HCT116 (cell line): ENCODE data around the gene PARD6G. TPM values are rescaled to one million over a fixed set of nuclear protein-coding genes. Genes with fewer than 3 reads are reported as not detected.

ENCODE experiments used
- ATAC-seq: fragments of 200-7000 bp; cut with Tn5 transposase; 2 replicates; pipeline ENCODE4 v1.9.1; 2020; ENCODE audit warnings: mild to moderate bottlenecking, moderate library complexity
- BruUV-seq: library from RNA; stranded (reverse); fragments of 400-500 nt; replicated peaks from 2 replicates; lab custom pipeline; 2021; lab: Mats Ljungman, UMichigan
- CTCF ChIA-PET: fragments of 300-600 bp; sonication (Branson Sonifier 250); formaldehyde crosslinking; loops from one replicate; lab custom pipeline; 2021; ENCODE audit warnings: antibody characterized with exemption; lab: Charles Lee
- POLR2A ChIA-PET: fragments of 300-600, 350-600 bp; sonication (Branson Sonifier 250); formaldehyde crosslinking; loops from one replicate; lab custom pipeline; 2021; ENCODE audit warnings: antibody characterized with exemption; lab: Charles Lee
- RAD21 ChIA-PET, 2 experiments: fragments of 300-600 bp; sonication (Branson Sonifier 250); formaldehyde crosslinking; loops; one replicate each; lab custom pipeline; 2023; ENCODE audit warnings: low total read pairs in 2 of 2; ENCODE audit not compliant: uncharacterized antibody in 2 of 2, unreplicated experiment in 2 of 2, low non-redundant PET in 1 of 2; lab: Charles Lee
- DNase-seq: peaks from one replicate; pipeline ENCODE4 v3.0.0-alpha.2; 2010; ENCODE audit warnings: low read depth, low spot score
- H2AFZ ChIP-seq: fragments of 200-600 bp; shearing (Covaris generic), sonication (generic); 2 replicates; pipeline ENCODE4 v1.6.1; 2017; ENCODE audit warnings: low read depth, mixed run types, mixed read lengths, antibody characterized with exemption, low read length; ENCODE audit not compliant: poor library complexity, severe bottlenecking
- H3K27ac ChIP-seq: 2 replicates; pipeline ENCODE4 v1.5.1; 2012; ENCODE audit warnings: low read depth, low read length
- H3K27me3 ChIP-seq: fragments of 200-600 bp; sonication (generic); 2 replicates; pipeline ENCODE4 v1.6.1; 2016; ENCODE audit warnings: mixed run types, low read length, mixed read lengths; ENCODE audit not compliant: insufficient read depth
- H3K36me3 ChIP-seq, 2 experiments: fragments of 200-500 bp in 1 of 2; fragments of 200-600 bp in 1 of 2; sonication (Bioruptor generic) in 1 of 2; sonication (generic) in 1 of 2; 2 replicates each; pipeline versions ENCODE4 v1.5.1 to v1.6.1; 2014 to 2016; ENCODE audit warnings: low read length in 2 of 2, inconsistent platforms in 1 of 2, mixed read lengths in 1 of 2, mixed run types in 1 of 2; ENCODE audit not compliant: insufficient read depth in 2 of 2, control insufficient read depth in 1 of 2
- H3K4me1 ChIP-seq, 2 experiments: fragments of 200-600 bp in 1 of 2; sonication (generic) in 1 of 2; 2 replicates each; pipeline versions ENCODE4 v1.5.1 to v1.6.1; 2012 to 2017; ENCODE audit warnings: low read length in 2 of 2, inconsistent platforms in 1 of 2, mild to moderate bottlenecking in 1 of 2, mixed read lengths in 1 of 2, mixed run types in 1 of 2, moderate library complexity in 1 of 2; ENCODE audit not compliant: insufficient read depth in 2 of 2, control insufficient read depth in 1 of 2
- H3K4me2 ChIP-seq: fragments of 200-600 bp; sonication (generic); 2 replicates; pipeline ENCODE4 v1.6.1; 2017; ENCODE audit warnings: mixed run types, low read length, mixed read lengths
- H3K4me3 ChIP-seq, 2 experiments: fragments of 200-600 bp in 1 of 2; sonication (generic) in 1 of 2; replicated peaks in 1 of 2; 2 replicates each; pipeline ENCODE4 v1.5.1; 2011 to 2016; ENCODE audit warnings: low read length in 2 of 2, control low read depth in 1 of 2, low read depth in 1 of 2, mild to moderate bottlenecking in 1 of 2, mixed read lengths in 1 of 2, mixed run types in 1 of 2
- H3K79me2 ChIP-seq: fragments of 200-600 bp; sonication (generic); 2 replicates; pipeline ENCODE4 v1.6.1; 2017; ENCODE audit warnings: mild to moderate bottlenecking, mixed run types, low read length, moderate library complexity, mixed read lengths; ENCODE audit not compliant: insufficient read depth
- H3K9ac ChIP-seq: fragments of 200-600 bp; sonication (generic); 2 replicates; pipeline ENCODE4 v1.6.1; 2016; ENCODE audit warnings: low read length, mixed read lengths
- H3K9me2 ChIP-seq: fragments of 200-600 bp; sonication (generic), shearing (Covaris generic); 2 replicates; pipeline ENCODE4 v1.6.1; 2017; ENCODE audit warnings: mixed run types, mild to moderate bottlenecking, moderate library complexity; ENCODE audit not compliant: insufficient read depth
- H3K9me3 ChIP-seq, 2 experiments: fragments of 200-500 bp in 1 of 2; fragments of 200-600 bp in 1 of 2; sonication (Bioruptor generic) in 1 of 2; sonication (generic) in 1 of 2; 2 replicates each; pipeline ENCODE4 v1.6.1; 2014 to 2017; ENCODE audit warnings: low read length in 2 of 2, mixed read lengths in 2 of 2, inconsistent platforms in 1 of 2, low read depth in 1 of 2, mild to moderate bottlenecking in 1 of 2, mixed run types in 1 of 2, moderate library complexity in 1 of 2; ENCODE audit not compliant: control insufficient read depth in 1 of 2, insufficient read depth in 1 of 2
- H4K20me1 ChIP-seq: fragments of 200-600 bp; sonication (generic), shearing (Covaris generic); 2 replicates; pipeline ENCODE4 v1.6.1; 2017; ENCODE audit warnings: mixed run types, mild to moderate bottlenecking, moderate library complexity; ENCODE audit not compliant: insufficient read depth
- CBX3 ChIP-seq: IDR thresholded peaks from 2 replicates; pipeline ENCODE4 v1.6.1; 2012; ENCODE audit warnings: low read depth
- CEBPB ChIP-seq: IDR thresholded peaks from 2 replicates; pipeline ENCODE4 v1.6.1; 2012; ENCODE audit warnings: low read depth
- EZH2 ChIP-seq: fragments of 200-600 bp; sonication (generic); IDR thresholded peaks from 2 replicates; pipeline ENCODE4 v1.6.1; 2017; ENCODE audit warnings: antibody characterized with exemption, mixed run types
- EZH2phosphoT487 ChIP-seq: fragments of 200-600 bp; IDR thresholded peaks from 2 replicates; pipeline ENCODE4 v1.6.1; 2018; ENCODE audit warnings: antibody characterized with exemption, borderline replicate concordance
- FOSL1 ChIP-seq: IDR thresholded peaks from 2 replicates; pipeline ENCODE4 v1.6.1; 2012; ENCODE audit warnings: low read depth
- JUND ChIP-seq: IDR thresholded peaks from 2 replicates; pipeline ENCODE4 v1.6.1; 2012
- POLR2AphosphoS5 ChIP-seq: IDR thresholded peaks from 2 replicates; pipeline ENCODE4 v1.6.1; 2011; ENCODE audit warnings: mild to moderate bottlenecking, low read depth, low read length, moderate library complexity
- RAD21 ChIP-seq: IDR thresholded peaks from 2 replicates; pipeline ENCODE4 v1.6.1; 2012; ENCODE audit warnings: low read depth, mild to moderate bottlenecking
- SIN3A ChIP-seq: IDR thresholded peaks from 2 replicates; pipeline ENCODE4 v1.6.1; 2012; ENCODE audit warnings: low read depth
- SP1 ChIP-seq: IDR thresholded peaks from 2 replicates; pipeline ENCODE4 v1.6.1; 2012; ENCODE audit warnings: low read depth
- TCF7L2 ChIP-seq: IDR thresholded peaks from 2 replicates; pipeline ENCODE4 v1.7.0; 2011; ENCODE audit warnings: borderline replicate concordance, inconsistent platforms; ENCODE audit not compliant: insufficient read depth, insufficient read length; ENCODE audit errors: extremely low read depth
- YY1 ChIP-seq: IDR thresholded peaks from 2 replicates; pipeline ENCODE4 v1.6.1; 2011; ENCODE audit warnings: low read length, low read depth, moderate library complexity, mild to moderate bottlenecking; ENCODE audit not compliant: insufficient replicate concordance; ENCODE audit errors: extremely low read depth
- ZNF274 ChIP-seq: fragments of 200-500 bp; sonication (Bioruptor generic); IDR thresholded peaks from 2 replicates; pipeline ENCODE4 v1.6.1; 2014; ENCODE audit warnings: mild to moderate bottlenecking, low read depth, low read length, inconsistent platforms
- intact Hi-C: fragments of 100-400 bp; cut with micrococcal nuclease; formaldehyde crosslinking; loops from 2 replicates; pipeline ENCODE4 v1.10.0; 2022
- total RNA-seq: library from RNA; stranded (reverse); gene quantifications from one replicate; pipeline ENCODE4 v1.2.1, GENCODE V29; 2021; ENCODE audit not compliant: unreplicated experiment
- TF ChIP-seq, protein P1 (sequence below): IDR thresholded peaks from 2 replicates; pipeline ENCODE4 v1.6.1; 2012
- TF ChIP-seq, protein P2 (sequence below): IDR thresholded peaks from 2 replicates; pipeline ENCODE4 v1.6.1; 2012
- TF ChIP-seq, protein P3 (sequence below): IDR thresholded peaks from 2 replicates; pipeline ENCODE4 v1.6.1; 2011; ENCODE audit warnings: mild to moderate bottlenecking, low read length, moderate library complexity; ENCODE audit not compliant: insufficient replicate concordance; ENCODE audit errors: extremely low read depth
- TF ChIP-seq, protein P4 (sequence below): IDR thresholded peaks from 2 replicates; pipeline ENCODE4 v1.6.1; 2012; ENCODE audit warnings: low read depth

Gene PARD6G
- total RNA-seq, 1 experiment from 2014 or later, result 12.8 TPM

DNA sequence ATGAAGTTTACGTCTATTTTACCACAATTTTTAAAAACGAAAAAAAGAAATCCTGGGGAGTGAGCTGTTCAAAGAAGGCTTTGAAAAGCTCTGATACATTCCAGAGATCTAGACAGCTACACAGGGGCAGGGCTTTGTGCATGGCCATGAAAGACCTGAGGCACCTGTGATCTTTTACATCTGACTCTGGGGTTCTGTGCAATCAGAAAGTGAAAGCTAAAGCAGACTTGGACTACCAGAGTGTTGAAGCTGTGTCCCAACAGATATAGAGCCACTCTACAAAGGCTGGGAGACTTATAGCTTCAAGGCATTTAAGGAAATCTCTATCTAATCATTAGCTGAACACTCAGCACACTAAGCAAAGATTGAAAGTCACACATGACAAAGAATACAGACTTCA lies 34.1 kb downstream of the PARD6G start:
- no peak overlapping the region for H3K4me2 ChIP-seq
- BruUV-seq, result no TSS peak
- POLR2A ChIA-PET, result no interaction called here
- no peaks in the 10 kb centered on the region for H3K36me3 ChIP-seq
- ATAC-seq, result no peak
- 0 out of 2 replicates have a peak, but pooled peaks cover 5% of the 10 kb centered on the region for H3K79me2 ChIP-seq
- H3K9me2 ChIP-seq, result no peaks in the 10 kb centered on the region
- CTCF ChIA-PET, result no interaction called here
- intact Hi-C loops, result no loop called here
- DNase-seq, result no peak
- no peaks in the 10 kb centered on the region for H4K20me1 ChIP-seq
- no peak overlapping the region for H3K9ac ChIP-seq
- H3K27me3 ChIP-seq, result no peaks in the 10 kb centered on the region
- no peak overlapping the region for H3K4me3 ChIP-seq
- no peak overlapping the region for H2AFZ ChIP-seq
- no peak overlapping the region for H3K27ac ChIP-seq
- no peaks in the 10 kb centered on the region for H3K4me1 ChIP-seq
- no peaks in the 10 kb centered on the region for H3K9me3 ChIP-seq
- RAD21 ChIA-PET, result no interaction called here
- TF ChIP-seq, protein P1, sequence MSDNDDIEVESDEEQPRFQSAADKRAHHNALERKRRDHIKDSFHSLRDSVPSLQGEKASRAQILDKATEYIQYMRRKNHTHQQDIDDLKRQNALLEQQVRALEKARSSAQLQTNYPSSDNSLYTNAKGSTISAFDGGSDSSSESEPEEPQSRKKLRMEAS, result no peak
- TF ChIP-seq YY1, result no peak
- TF ChIP-seq, protein P2, sequence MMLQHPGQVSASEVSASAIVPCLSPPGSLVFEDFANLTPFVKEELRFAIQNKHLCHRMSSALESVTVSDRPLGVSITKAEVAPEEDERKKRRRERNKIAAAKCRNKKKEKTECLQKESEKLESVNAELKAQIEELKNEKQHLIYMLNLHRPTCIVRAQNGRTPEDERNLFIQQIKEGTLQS, result no peak
- TF ChIP-seq, protein P3, sequence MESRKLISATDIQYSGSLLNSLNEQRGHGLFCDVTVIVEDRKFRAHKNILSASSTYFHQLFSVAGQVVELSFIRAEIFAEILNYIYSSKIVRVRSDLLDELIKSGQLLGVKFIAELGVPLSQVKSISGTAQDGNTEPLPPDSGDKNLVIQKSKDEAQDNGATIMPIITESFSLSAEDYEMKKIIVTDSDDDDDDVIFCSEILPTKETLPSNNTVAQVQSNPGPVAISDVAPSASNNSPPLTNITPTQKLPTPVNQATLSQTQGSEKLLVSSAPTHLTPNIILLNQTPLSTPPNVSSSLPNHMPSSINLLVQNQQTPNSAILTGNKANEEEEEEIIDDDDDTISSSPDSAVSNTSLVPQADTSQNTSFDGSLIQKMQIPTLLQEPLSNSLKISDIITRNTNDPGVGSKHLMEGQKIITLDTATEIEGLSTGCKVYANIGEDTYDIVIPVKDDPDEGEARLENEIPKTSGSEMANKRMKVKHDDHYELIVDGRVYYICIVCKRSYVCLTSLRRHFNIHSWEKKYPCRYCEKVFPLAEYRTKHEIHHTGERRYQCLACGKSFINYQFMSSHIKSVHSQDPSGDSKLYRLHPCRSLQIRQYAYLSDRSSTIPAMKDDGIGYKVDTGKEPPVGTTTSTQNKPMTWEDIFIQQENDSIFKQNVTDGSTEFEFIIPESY, result no peak
- no peak for TF ChIP-seq EZH2
- TF ChIP-seq FOSL1, result no peak
- no peak for TF ChIP-seq TCF7L2
- TF ChIP-seq CBX3, result no peak
- TF ChIP-seq, protein P4, sequence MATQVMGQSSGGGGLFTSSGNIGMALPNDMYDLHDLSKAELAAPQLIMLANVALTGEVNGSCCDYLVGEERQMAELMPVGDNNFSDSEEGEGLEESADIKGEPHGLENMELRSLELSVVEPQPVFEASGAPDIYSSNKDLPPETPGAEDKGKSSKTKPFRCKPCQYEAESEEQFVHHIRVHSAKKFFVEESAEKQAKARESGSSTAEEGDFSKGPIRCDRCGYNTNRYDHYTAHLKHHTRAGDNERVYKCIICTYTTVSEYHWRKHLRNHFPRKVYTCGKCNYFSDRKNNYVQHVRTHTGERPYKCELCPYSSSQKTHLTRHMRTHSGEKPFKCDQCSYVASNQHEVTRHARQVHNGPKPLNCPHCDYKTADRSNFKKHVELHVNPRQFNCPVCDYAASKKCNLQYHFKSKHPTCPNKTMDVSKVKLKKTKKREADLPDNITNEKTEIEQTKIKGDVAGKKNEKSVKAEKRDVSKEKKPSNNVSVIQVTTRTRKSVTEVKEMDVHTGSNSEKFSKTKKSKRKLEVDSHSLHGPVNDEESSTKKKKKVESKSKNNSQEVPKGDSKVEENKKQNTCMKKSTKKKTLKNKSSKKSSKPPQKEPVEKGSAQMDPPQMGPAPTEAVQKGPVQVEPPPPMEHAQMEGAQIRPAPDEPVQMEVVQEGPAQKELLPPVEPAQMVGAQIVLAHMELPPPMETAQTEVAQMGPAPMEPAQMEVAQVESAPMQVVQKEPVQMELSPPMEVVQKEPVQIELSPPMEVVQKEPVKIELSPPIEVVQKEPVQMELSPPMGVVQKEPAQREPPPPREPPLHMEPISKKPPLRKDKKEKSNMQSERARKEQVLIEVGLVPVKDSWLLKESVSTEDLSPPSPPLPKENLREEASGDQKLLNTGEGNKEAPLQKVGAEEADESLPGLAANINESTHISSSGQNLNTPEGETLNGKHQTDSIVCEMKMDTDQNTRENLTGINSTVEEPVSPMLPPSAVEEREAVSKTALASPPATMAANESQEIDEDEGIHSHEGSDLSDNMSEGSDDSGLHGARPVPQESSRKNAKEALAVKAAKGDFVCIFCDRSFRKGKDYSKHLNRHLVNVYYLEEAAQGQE, result no peak
- TF ChIP-seq SIN3A, result no peak
- TF ChIP-seq JUND, result no peak
- no peak for TF ChIP-seq POLR2AphosphoS5
- TF ChIP-seq RAD21, result no peak
- no peak for TF ChIP-seq ZNF274
- TF ChIP-seq EZH2phosphoT487, result no peak
- TF ChIP-seq SP1, result no peak
- no peak for TF ChIP-seq CEBPB
- TF ChIP-seq, all 23 proteins: peak for 0
